GM21529 (cell line): ENCODE data around the gene N4BP2.

ENCODE experiments used
- ATAC-seq: cut with Tn5 transposase; IDR thresholded peaks from one replicate; pipeline ENCODE4 v1.9.1; 2021; ENCODE audit not compliant: unreplicated experiment

The N4BP2 gene

GRCh38 chr4:40190465-40190864 lies 133.8 kb downstream of the N4BP2 start:
- no peak for ATAC-seq

DNA sequence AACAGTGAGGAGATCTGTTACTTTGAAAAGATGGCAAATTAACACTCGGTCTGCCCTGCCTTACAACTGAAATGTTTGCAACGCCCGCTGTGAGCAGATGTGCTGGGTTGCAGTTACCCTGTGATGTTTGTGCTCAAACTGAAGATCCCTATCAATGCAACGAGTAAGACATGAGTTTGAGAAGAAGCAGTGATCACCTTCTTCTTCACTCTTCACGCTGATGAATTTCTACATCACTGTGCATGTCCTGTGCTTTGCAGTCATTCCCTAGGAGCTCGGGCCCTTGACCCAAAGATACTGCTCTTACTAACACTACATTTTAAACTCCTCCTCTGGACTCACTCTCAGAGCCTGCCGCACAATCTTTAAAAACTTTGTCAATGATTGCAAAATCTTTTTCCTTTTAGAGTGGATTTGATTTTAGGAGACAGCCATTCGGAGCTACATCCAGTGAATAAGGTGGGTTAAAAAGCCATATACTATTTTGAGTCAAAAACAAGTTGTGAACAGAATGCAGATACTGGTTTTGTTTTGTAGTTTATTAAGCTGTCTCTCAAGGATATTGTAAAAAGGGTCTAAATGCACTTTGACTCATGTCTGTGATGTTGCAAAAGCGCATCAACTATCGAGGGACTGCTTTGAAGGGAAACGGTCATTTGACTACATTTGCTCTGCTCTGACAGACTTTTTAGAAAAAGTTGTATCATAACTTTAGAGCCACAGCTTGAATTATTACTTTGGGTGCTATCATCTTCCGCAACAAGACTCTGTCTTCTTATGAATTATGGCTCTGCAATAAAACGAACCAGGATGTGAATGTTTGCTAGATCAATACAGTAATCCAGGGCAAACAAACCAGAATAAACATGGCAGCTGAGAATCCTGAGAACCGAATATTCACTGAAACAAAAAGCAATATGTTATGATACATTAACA lies 134.5 kb downstream of the N4BP2 start:
- no peak for ATAC-seq

GRCh38 chr4:40192114-40193015 lies 135.7 kb downstream of the N4BP2 start:
- peak; percentile 40 for ATAC-seq

DNA sequence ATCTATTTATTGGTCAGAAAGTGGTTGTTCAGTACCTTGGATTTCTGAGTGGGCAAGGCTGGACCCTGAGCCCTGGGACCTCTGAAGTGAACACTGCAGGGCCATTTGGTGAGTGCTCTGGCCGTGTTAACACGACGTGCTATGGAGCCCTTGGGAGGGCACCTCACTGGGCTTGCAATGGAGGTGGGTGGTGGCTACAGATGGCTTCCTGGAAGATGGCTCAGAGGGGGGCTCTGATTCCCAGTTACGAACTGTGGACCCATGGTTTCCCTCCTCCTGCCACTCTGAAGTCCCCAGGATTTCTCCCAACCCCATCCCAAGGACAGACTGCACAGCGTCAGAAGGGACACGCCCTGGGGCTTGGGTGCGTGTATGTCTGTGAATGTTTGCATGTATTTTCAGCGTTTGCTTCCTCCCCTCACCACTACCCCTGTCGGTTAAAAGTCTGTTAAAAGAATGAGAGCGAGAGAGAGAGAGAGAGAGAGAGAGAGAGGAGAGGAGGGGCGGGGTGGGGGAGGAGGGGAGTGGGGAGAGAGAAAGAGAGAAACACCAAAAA lies 136.4 kb downstream of the N4BP2 start:
- peak; percentile 27 for ATAC-seq

DNA sequence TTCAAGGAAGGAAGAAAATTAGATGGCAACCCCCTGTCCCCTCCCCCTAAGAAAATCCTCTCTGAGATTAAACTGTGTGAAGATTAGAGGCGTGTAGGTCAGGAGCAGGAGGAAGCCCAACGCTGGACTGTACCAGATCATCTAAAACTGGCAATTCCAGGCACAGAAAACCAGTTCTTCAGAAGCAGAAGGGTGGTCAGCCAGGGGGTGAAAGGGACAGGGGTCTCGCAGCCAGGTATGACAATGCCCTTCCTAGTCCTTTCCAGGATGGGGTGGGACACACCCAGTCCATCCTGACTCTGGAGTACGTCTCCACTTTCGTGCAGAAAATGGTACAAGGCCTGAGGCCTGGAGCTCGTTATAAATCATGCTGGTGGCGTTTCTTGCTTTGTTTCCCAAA lies 136.9 kb downstream of the N4BP2 start:
- ATAC-seq, result no peak

- no peak for ATAC-seq
These were observed 138.0 kb downstream of the N4BP2 start for GRCh38 chr4:40194602-40195161.

DNA sequence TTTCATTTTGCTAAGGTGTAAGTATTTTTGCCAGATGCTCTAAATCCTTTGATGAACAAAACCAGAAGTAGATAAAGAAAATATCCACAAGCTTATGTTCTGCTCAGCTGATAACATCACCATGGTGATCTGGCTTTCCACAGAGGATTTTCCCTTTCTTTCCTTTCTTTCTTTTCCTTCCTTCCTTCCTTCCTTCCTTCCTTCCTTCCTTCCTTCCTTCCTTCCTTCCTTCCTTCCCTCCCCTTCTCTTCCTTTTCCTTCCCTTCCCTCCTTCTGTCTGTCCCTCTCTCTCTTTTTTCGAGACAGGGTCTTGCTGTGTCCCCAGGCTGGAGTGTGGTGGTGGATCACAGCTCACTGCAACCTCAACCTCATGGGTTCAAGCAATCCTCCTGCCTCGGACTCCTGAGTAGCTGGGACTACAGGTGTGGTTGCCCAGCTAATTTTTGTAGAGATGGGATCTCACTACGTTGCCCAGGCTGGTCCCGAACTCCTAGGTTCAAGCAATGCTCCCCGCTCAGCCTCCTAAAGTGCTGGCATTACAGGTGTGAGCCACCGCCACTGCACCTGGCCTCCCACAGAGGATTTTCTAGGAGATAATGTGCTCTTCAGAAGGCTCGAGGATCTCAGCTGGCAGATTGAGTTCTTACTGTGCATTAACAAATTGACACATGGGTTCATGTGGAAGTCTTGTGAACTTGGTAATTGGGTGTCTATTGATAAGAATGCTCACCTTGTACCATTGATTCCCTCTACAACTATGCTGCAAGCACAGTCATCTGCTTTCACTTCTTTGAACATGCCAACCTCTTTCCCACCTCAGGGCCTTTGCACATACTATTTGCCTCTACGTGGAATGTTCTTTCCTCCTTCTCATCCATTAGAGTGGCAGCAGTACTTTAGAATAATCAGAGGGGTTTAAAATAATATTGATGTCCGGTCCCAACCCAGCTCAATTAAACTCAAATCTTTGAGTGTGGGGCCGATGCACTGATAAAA lies 138.8 kb downstream of the N4BP2 start:
- no peak for ATAC-seq

GRCh38 chr4:40196272-40196671 lies 139.6 kb downstream of the N4BP2 start:
- ATAC-seq, result no peak

DNA sequence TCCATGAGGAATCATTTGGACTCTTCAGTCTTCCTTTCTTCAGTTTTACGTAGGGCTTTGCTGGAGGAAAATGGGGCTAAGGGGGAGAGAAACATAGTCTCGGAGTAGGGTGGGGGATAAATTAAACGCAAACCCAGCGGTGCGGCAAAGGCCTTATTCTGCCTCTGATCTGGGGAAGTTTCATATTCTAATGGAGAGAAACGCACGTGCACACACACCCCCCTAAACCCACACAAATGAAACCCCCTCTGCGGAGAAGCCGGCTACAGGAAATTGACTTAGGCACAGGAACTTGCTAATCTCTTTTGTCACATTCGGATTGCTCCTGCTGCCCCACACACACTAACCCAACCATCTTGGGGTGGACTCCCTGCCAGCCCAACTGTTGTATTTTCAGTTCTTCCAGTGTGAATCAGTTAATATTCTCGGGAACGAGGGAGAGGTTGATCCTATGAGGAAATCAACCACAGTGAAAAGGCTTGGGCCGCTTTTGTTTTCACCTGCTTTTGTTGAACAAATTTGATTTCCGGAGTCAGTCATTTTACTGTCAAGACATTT lies 140.2 kb downstream of the N4BP2 start, which contains the start of gene RHOH:
Gene RHOH (plus strand): TSS at position 308 of the 558 bp plus-strand sequence. CDS start 46,356 bp downstream, outside the sequence.
- ATAC-seq, result no peak

GRCh38 chr4:40197879-40198689 lies 141.4 kb downstream of the N4BP2 start:
- ATAC-seq, result no peak

GRCh38 chr4:40199179-40199670 lies 142.6 kb downstream of the N4BP2 start:
- ATAC-seq, result no peak

DNA sequence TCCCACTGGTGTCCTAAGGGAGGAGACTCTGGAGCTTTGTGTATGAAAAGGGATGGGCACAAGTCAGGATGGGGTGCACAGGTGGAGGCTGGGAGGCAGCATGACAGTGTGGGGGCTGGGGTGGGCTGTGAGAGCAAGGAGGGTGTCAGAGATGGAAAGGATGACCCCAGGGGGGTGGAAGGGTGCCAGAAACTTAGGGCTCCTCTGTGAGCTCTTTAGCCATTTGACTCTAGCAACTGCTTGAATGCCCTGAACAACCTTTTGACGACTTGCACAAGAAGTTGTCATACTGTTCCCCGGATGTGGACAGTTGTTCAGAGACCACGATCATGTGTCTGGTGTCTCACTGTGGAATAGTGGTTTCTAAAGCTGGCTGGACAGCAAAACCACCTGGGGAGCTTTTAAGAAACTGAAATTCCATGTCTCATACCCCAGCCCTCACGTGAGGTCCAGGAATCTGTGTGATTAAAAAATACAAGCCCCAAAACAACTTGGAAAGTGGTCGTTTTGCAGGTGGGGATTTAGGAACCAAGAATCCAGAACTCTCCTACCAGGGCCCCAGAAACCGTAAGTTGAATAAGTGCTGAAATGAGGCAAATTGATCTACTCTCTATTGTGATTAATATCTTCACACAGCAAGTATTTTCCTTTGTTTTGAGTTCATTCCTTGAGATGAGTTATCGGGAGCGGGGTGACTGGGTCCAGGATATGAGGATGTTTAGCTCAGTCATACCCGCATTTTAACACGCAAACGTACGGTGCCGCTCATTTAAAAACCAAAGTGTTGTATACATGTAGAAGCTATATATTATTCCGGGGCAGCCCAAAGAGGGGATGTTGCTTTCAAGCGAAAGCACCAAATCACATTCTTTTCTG lies 143.6 kb downstream of the N4BP2 start:
- peak; percentile 60 for ATAC-seq

- peak; percentile 11 for ATAC-seq
These were observed 144.5 kb downstream of the N4BP2 start for GRCh38 chr4:40200875-40201801.

- ATAC-seq, result no peak
These were observed 145.2 kb downstream of the N4BP2 start for GRCh38 chr4:40201898-40202297.

GRCh38 chr4:40202474-40202873 lies 145.8 kb downstream of the N4BP2 start:
- no peak for ATAC-seq

DNA sequence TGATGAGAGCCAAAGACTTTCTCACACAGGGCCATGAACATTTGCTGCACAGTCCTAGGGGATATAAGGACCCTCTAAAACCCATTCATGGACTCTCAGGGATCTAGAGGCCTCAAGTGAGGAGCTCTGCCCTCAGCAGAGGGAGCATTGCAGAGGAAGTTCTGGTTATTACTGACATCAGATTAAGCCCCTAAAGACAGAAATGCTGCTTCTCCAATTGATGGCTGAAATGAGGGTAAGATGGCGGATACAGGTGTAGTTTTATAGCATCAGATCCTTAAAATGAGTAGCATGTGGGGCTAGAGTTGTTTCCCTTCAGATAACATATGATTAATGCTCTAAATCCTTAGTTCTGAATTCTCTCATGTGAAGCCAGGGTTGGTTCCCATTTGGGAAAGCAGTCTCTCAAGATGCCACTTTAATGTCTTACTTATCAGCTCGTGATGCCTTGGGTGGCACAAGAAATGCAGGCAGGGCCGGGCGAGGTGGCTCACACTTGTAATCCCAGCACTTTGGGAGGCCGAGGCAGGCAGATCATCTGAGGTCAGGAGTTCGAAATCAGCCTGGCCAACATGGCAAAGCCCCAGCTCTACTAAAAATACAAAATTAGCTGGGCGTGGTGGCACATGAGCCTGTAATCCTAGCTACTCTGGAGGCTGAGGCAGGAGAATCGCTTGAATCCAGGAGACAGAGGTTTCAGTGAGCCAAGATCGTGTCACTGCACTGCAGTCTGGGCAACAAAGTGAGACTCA lies 148.0 kb downstream of the N4BP2 start:
- ATAC-seq, result no peak
